Stimulated activated CD8-positive, alpha-beta memory T cell treated with anti-CD3 and anti-CD28 coated beads, Interleukin-2, amount 100 ng/mL, for 48 hours (primary cell): ENCODE data around the gene NGLY1.

ENCODE experiments used
- DNase-seq, 2 donors: peaks; one replicate each; pipeline ENCODE4 v3.0.0-alpha.2; 2020; ENCODE audit warnings: low read depth in 2 of 2

Gene NGLY1

GRCh38 chr3:25782938-25783660, at the start of gene NGLY1:
NGLY1 (minus strand) TSS chr3:25783443; CDS start chr3:25783390, 53 bp downstream.
- peak; percentile 68 to 74 for DNase-seq

GRCh38 chr3:25831578-25831977, 48.3 kb upstream of the NGLY1 start:
- DNase-seq: no peak

GRCh38 chr3:25830373-25831280, 47.4 kb upstream of the NGLY1 start:
- no peak for DNase-seq

GRCh38 chr3:25826510-25826909, 43.3 kb upstream of the NGLY1 start:
- no peak for DNase-seq

GRCh38 chr3:25823314-25823713, 40.1 kb upstream of the NGLY1 start:
- no peak for DNase-seq

GRCh38 chr3:25821746-25822573, 38.7 kb upstream of the NGLY1 start:
- DNase-seq: no peak

GRCh38 chr3:25820816-25821486, 37.7 kb upstream of the NGLY1 start:
- no peak for DNase-seq

- DNase-seq: no peak
These were observed 37.1 kb upstream of the NGLY1 start for GRCh38 chr3:25820366-25820765.

GRCh38 chr3:25818335-25818734, 35.1 kb upstream of the NGLY1 start:
- no peak for DNase-seq

GRCh38 chr3:25817638-25818037, 34.4 kb upstream of the NGLY1 start:
- DNase-seq: no peak

GRCh38 chr3:25817107-25817506, 33.9 kb upstream of the NGLY1 start:
- DNase-seq: no peak

GRCh38 chr3:25812644-25813043, 29.4 kb upstream of the NGLY1 start:
- no peak for DNase-seq

- no peak for DNase-seq
These were observed 21.4 kb upstream of the NGLY1 start for GRCh38 chr3:25804676-25805075.

- no peak for DNase-seq
These were observed 20.6 kb upstream of the NGLY1 start for GRCh38 chr3:25803833-25804232.

- DNase-seq: no peak
These were observed 18.5 kb upstream of the NGLY1 start for GRCh38 chr3:25801786-25802185.

- DNase-seq: peak; percentile 86 to 92
These were observed 6.6 kb upstream of the NGLY1 start, which contains the start of gene OXSM for GRCh38 chr3:25789596-25790556. OXSM (plus strand) TSS chr3:25790090; CDS start chr3:25791021, 931 bp downstream.

- no peak for DNase-seq
These were observed 6.0 kb upstream of the NGLY1 start for GRCh38 chr3:25789209-25789595.

GRCh38 chr3:25787689-25788088, 4.4 kb upstream of the NGLY1 start:
- DNase-seq: no peak

GRCh38 chr3:25785826-25786225, 2.6 kb upstream of the NGLY1 start:
- DNase-seq: no peak

- no peak for DNase-seq
These were observed 1.7 kb upstream of the NGLY1 start for GRCh38 chr3:25784971-25785370.
